Panc1 (cell line): ENCODE measurements around the gene UGT1A1. TPM values are rescaled to one million over a fixed set of nuclear protein-coding genes. Genes with fewer than 3 reads are reported as not detected.

ENCODE experiments used
- ATAC-seq: fragments of 200-7000 bp; cut with Tn5 transposase; 2 replicates; pipeline ENCODE4 v1.9.1; 2020; ENCODE audit warnings: mild to moderate bottlenecking, moderate library complexity
- BruUV-seq: library from RNA; stranded (reverse); fragments of 400-500 nt; replicated peaks from 2 replicates; lab custom pipeline; 2021; lab: Mats Ljungman, UMichigan
- CTCF ChIA-PET: fragments of 300-600 bp; sonication (Branson Sonifier 250); formaldehyde crosslinking; loops from one replicate; lab custom pipeline; 2022; ENCODE audit warnings: antibody characterized with exemption; lab: Charles Lee
- POLR2A ChIA-PET: fragments of 300-600 bp; sonication (Branson Sonifier 250); formaldehyde crosslinking; loops from one replicate; lab custom pipeline; 2022; ENCODE audit warnings: antibody characterized with exemption; lab: Charles Lee
- DNase-seq: peaks from one replicate; pipeline ENCODE4 v3.0.0-alpha.2; 2010; ENCODE audit warnings: low read depth, low spot score
- H3K27ac ChIP-seq: 2 replicates; pipeline ENCODE4 v1.5.1; 2011; ENCODE audit warnings: mild to moderate bottlenecking, low read length, inconsistent platforms
- H3K27me3 ChIP-seq: fragments of 200-500 bp; sonication (Bioruptor generic); 2 replicates; pipeline ENCODE4 v1.6.0; 2014; ENCODE audit warnings: low read length, inconsistent platforms; ENCODE audit not compliant: control insufficient read depth, insufficient read depth
- H3K36me3 ChIP-seq: fragments of 200-500 bp; sonication (Bioruptor generic); 2 replicates; pipeline ENCODE4 v1.5.1; 2014; ENCODE audit warnings: inconsistent platforms, mild to moderate bottlenecking, low read length, moderate library complexity; ENCODE audit not compliant: control insufficient read depth, insufficient read depth
- H3K4me1 ChIP-seq: 2 replicates; pipeline ENCODE4 v1.5.1; 2011; ENCODE audit warnings: inconsistent platforms, mild to moderate bottlenecking, low read length, moderate library complexity; ENCODE audit not compliant: control insufficient read depth, insufficient read depth
- H3K4me3 ChIP-seq, 2 experiments: 2 replicates each; pipeline ENCODE4 v1.5.1; 2011 to 2012; ENCODE audit warnings: low read depth in 2 of 2, low read length in 2 of 2, mild to moderate bottlenecking in 2 of 2, inconsistent platforms in 1 of 2, moderate library complexity in 1 of 2
- H3K9me3 ChIP-seq: fragments of 200-500 bp; sonication (Bioruptor generic); 2 replicates; pipeline ENCODE4 v1.5.1; 2014; ENCODE audit warnings: low read depth, mild to moderate bottlenecking, inconsistent platforms, low read length, moderate library complexity; ENCODE audit not compliant: control insufficient read depth, insufficient read depth
- POLR2AphosphoS5 ChIP-seq: IDR thresholded peaks from 2 replicates; pipeline ENCODE4 v1.6.1; 2012; ENCODE audit warnings: mild to moderate bottlenecking, low read depth, low read length, moderate library complexity
- REST ChIP-seq, 2 experiments: IDR thresholded peaks; 2 replicates each; pipeline ENCODE4 v1.6.1; 2011 to 2012; ENCODE audit warnings: low read depth in 2 of 2, control low read depth in 1 of 2, low read length in 1 of 2, mild to moderate bottlenecking in 1 of 2, moderate library complexity in 1 of 2; ENCODE audit not compliant: insufficient read depth in 1 of 2
- SIN3A ChIP-seq: IDR thresholded peaks from 2 replicates; pipeline ENCODE4 v1.6.1; 2012; ENCODE audit warnings: low read depth, mild to moderate bottlenecking, low read length, moderate library complexity, borderline replicate concordance; ENCODE audit not compliant: insufficient read depth
- TCF7L2 ChIP-seq: IDR thresholded peaks from 2 replicates; pipeline ENCODE4 v1.6.1; 2011; ENCODE audit warnings: mild to moderate bottlenecking, low read depth, low read length, inconsistent platforms
- in situ Hi-C: cut with HindIII; loops from 2 replicates; pipeline ENCODE4 v1.10.0; 2016; ENCODE audit warnings: low sequenced_read_pairs, low pct_unique_long_range_greater_than_20kb
- intact Hi-C: fragments of 100-400 bp; cut with micrococcal nuclease; formaldehyde crosslinking; loops from one replicate; pipeline ENCODE4 v1.10.0; 2022; ENCODE audit not compliant: unreplicated experiment
- total RNA-seq: library from RNA; stranded (reverse); gene quantifications from one replicate; pipeline ENCODE4 v1.2.1, GENCODE V29; 2021; ENCODE audit not compliant: unreplicated experiment
- TF ChIP-seq, protein P1 (sequence below): fragments of 450-650 bp; IDR thresholded peaks from 2 replicates; pipeline ENCODE4 v1.5.1; 2017; ENCODE audit warnings: mild to moderate bottlenecking

UGT1A1 gene
- total RNA-seq, 1 experiment from 2014 or later, result not detected

- H3K27ac ChIP-seq, result no peak overlapping the region
- H3K27me3 ChIP-seq, result no peaks in the 10 kb centered on the region
- no peaks in the 10 kb centered on the region for H3K9me3 ChIP-seq
- POLR2A ChIA-PET, result no interaction called here
- no peaks in the 10 kb centered on the region for H3K4me1 ChIP-seq
- intact Hi-C loops (no loop called here), in situ Hi-C loops (no loop called here)
- no peak for DNase-seq
- TF ChIP-seq SIN3A (no peak), TCF7L2 (no peak), POLR2AphosphoS5 (no peak), REST (IDR thresholded peaks at IDR 0.05; ENCODE audit: insufficient read depth in 1 of 2, low read depth in 2 of 2, low read length in 1 of 2) (no peak)
- TF ChIP-seq, protein P1, sequence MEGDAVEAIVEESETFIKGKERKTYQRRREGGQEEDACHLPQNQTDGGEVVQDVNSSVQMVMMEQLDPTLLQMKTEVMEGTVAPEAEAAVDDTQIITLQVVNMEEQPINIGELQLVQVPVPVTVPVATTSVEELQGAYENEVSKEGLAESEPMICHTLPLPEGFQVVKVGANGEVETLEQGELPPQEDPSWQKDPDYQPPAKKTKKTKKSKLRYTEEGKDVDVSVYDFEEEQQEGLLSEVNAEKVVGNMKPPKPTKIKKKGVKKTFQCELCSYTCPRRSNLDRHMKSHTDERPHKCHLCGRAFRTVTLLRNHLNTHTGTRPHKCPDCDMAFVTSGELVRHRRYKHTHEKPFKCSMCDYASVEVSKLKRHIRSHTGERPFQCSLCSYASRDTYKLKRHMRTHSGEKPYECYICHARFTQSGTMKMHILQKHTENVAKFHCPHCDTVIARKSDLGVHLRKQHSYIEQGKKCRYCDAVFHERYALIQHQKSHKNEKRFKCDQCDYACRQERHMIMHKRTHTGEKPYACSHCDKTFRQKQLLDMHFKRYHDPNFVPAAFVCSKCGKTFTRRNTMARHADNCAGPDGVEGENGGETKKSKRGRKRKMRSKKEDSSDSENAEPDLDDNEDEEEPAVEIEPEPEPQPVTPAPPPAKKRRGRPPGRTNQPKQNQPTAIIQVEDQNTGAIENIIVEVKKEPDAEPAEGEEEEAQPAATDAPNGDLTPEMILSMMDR, result no peak
- H3K36me3 ChIP-seq, result no peaks in the 10 kb centered on the region
- H3K4me3 ChIP-seq, result no peak overlapping the region
- no peak for ATAC-seq
- CTCF ChIA-PET, result no interaction called here
- no TSS peak for BruUV-seq
Measured at GRCh38 chr2:233794128-233794658, 34.1 kb downstream of the UGT1A1 start.

- intact Hi-C loops, result no loop called here
- no peak overlapping the region for H3K27ac ChIP-seq
- ChIA-PET POLR2A (no interaction called here), CTCF (no interaction called here)
- in situ Hi-C loops, result no loop called here
- DNase-seq (no peak), ATAC-seq (no peak; the same call in 1 of the 2 replicates)
- no peaks in the 10 kb centered on the region for H3K27me3 ChIP-seq
- TF ChIP-seq SIN3A (no peak), TCF7L2 (no peak), REST (IDR thresholded peaks at IDR 0.05; ENCODE audit: insufficient read depth in 1 of 2, low read depth in 2 of 2, low read length in 1 of 2) (no peak), POLR2AphosphoS5 (no peak)
- TF ChIP-seq, protein P1, result no peak
- no peaks in the 10 kb centered on the region for H3K36me3 ChIP-seq
- no peaks in the 10 kb centered on the region for H3K4me1 ChIP-seq
- BruUV-seq, result no TSS peak
- no peak overlapping the region for H3K4me3 ChIP-seq
- H3K9me3 ChIP-seq, result no peaks in the 10 kb centered on the region
Measured at GRCh38 chr2:233795735-233796171, 35.7 kb downstream of the UGT1A1 start.
